Fibroblast of peridontal ligament (primary cell): ENCODE data around the gene ZNF274.
"Not testable (repeated sequence)": the region's sequence is repeated elsewhere in the genome, so short reads cannot be mapped to it uniquely, and the experiment has no call there.

Experiments used
- DNase-seq: peaks from one replicate; pipeline ENCODE4 v3.0.0-alpha.2; 2010; ENCODE audit errors: extremely low read depth

ZNF274 gene

GRCh38 chr19:58212336-58213074 lies 29.6 kb downstream of the ZNF274 start:
- DNase-seq: no peak

- no peak for DNase-seq
These were observed 30.2 kb downstream of the ZNF274 start for GRCh38 chr19:58213075-58213369.

- no peak for DNase-seq
These were observed 34.2 kb downstream of the ZNF274 start for GRCh38 chr19:58217069-58217481.

GRCh38 chr19:58217607-58218391 lies 34.9 kb downstream of the ZNF274 start:
- DNase-seq: no peak

- no peak for DNase-seq
These were observed 36.0 kb downstream of the ZNF274 start for GRCh38 chr19:58218899-58219298.

- DNase-seq: peak; percentile 7
These were observed 45.2 kb downstream of the ZNF274 start for GRCh38 chr19:58227964-58228584.

- peak; percentile 53 for DNase-seq
These were observed 45.9 kb downstream of the ZNF274 start, which contains the start of gene ZNF544 for GRCh38 chr19:58228585-58229254. TSS of gene ZNF544 (plus strand) at chr19:58228914. CDS start at chr19:58244024, 15,110 bp downstream.

GRCh38 chr19:58229255-58229639 lies 46.4 kb downstream of the ZNF274 start:
- DNase-seq: peak; percentile 7

GRCh38 chr19:58237324-58237723 lies 54.5 kb downstream of the ZNF274 start:
- no peak for DNase-seq

GRCh38 chr19:58243351-58243750 lies 60.5 kb downstream of the ZNF274 start:
- no peak for DNase-seq

- DNase-seq: no peak
These were observed 66.0 kb downstream of the ZNF274 start for GRCh38 chr19:58248886-58249285.

GRCh38 chr19:58252102-58252685 lies 69.3 kb downstream of the ZNF274 start:
- no peak for DNase-seq

- DNase-seq: not testable (repeated sequence)
These were observed 75.4 kb downstream of the ZNF274 start for GRCh38 chr19:58258259-58258658.

- no peak for DNase-seq
These were observed 78.7 kb downstream of the ZNF274 start for GRCh38 chr19:58261600-58261967.

- peak; percentile 6 for DNase-seq
These were observed 79.4 kb downstream of the ZNF274 start for GRCh38 chr19:58261968-58262921.

GRCh38 chr19:58262922-58263296 lies 80.0 kb downstream of the ZNF274 start:
- no peak for DNase-seq
